Fibroblast of pulmonary artery (primary cell): ENCODE measurements around the gene AMZ1.

Experiments
- DNase-seq: peaks from one replicate; pipeline ENCODE4 v3.0.0-alpha.2; 2010; ENCODE audit warnings: low read depth
- H3K4me3 ChIP-seq: replicated peaks from 2 replicates; pipeline ENCODE4 v1.5.1; 2011; ENCODE audit warnings: low read depth, mild to moderate bottlenecking, control low read depth, low read length, moderate library complexity
- CTCF ChIP-seq: IDR thresholded peaks from 2 replicates; pipeline ENCODE4 v1.5.1; 2011; ENCODE audit warnings: mild to moderate bottlenecking, control low read depth, low read length, inconsistent platforms; ENCODE audit errors: missing control alignments

The AMZ1 gene

GRCh38 chr7:2698581-2699288 lies 10.7 kb downstream of the AMZ1 start:
- no peak overlapping the region for H3K4me3 ChIP-seq
- no peak for TF ChIP-seq CTCF
- DNase-seq, result no peak

DNA sequence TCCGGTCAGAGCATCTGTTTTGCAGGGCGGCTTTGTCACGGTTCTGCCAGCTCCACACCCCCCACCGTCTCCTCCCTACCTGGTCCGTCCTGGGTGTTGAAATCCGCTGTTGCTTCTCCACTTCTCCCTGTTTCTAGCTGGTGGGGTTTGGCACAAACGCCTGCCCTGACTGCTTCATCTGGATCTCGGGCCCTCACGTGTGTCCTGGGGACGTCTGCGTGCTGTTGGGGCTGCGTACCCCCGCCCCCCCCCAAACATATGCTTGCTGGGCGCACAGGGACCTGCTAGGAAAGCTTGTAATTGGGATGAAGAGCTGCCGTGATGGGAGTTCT lies 11.3 kb downstream of the AMZ1 start:
- no peak for DNase-seq
- no peak overlapping the region for H3K4me3 ChIP-seq
- TF ChIP-seq CTCF, result no peak

- no peak for TF ChIP-seq CTCF
- no peak for DNase-seq
- no peak overlapping the region for H3K4me3 ChIP-seq
Measured at GRCh38 chr7:2700141-2700850, 12.3 kb downstream of the AMZ1 start.

- H3K4me3 ChIP-seq, result no peak overlapping the region
- no peak for TF ChIP-seq CTCF
- DNase-seq, result no peak
Measured at GRCh38 chr7:2701424-2701823, 13.4 kb downstream of the AMZ1 start.

GRCh38 chr7:2701832-2702593 lies 14.0 kb downstream of the AMZ1 start:
- no peak for TF ChIP-seq CTCF
- peak; percentile 55 for DNase-seq
- no peak overlapping the region for H3K4me3 ChIP-seq

DNA sequence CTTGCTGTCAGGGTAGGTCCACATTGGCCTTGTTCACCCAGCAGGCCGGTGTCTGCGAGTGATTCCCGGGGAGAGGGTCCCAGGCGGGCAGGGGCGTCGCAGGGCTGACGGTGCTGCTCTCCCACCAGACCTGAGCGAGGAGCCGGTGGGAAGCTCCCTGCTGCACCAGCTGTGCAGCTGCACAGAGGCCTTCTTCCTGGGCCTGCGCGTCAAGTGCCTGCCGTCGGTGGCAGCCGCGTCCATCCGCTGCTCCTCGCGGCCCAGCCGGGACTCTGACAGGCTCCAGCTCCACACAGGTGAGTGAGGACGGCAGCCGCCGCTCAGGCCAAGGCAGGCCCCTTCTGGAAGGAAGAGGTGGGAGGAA lies 14.6 kb downstream of the AMZ1 start:
- no peak for TF ChIP-seq CTCF
- no peak overlapping the region for H3K4me3 ChIP-seq

More for the DNA sequence above, 14.6 kb downstream of the AMZ1 start:
- no peak for DNase-seq
